ENCODE measurements around the gene TMEM51.

DNA sequence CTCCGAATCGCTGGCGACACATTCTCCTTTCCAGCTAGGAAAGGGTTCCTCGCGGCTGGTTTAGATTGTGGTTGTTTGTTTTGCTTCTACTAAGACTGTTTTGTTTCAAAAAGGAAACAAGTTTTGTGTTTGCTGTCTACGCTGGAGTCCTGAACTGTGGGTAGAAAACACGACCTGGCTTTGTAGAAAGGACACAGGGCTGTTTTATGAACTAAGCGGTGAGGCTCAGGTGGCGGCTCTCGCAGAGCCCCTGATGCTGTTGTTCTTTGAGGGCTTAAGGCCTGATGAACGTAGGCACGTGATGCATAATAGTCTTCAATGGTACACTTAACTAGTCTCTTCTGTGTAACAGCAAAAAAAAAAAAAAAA, 66.5 kb downstream of the TMEM51 start:
- TF ChIP-seq, protein P1, sequence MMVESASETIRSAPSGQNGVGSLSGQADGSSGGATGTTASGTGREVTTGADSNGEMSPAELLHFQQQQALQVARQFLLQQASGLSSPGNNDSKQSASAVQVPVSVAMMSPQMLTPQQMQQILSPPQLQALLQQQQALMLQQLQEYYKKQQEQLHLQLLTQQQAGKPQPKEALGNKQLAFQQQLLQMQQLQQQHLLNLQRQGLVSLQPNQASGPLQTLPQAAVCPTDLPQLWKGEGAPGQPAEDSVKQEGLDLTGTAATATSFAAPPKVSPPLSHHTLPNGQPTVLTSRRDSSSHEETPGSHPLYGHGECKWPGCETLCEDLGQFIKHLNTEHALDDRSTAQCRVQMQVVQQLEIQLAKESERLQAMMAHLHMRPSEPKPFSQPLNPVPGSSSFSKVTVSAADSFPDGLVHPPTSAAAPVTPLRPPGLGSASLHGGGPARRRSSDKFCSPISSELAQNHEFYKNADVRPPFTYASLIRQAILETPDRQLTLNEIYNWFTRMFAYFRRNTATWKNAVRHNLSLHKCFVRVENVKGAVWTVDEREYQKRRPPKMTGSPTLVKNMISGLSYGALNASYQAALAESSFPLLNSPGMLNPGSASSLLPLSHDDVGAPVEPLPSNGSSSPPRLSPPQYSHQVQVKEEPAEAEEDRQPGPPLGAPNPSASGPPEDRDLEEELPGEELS (CRISPR knock-in tag; IDR thresholded peaks at IDR 0.05) = no peak
- TF ChIP-seq, protein P2, sequence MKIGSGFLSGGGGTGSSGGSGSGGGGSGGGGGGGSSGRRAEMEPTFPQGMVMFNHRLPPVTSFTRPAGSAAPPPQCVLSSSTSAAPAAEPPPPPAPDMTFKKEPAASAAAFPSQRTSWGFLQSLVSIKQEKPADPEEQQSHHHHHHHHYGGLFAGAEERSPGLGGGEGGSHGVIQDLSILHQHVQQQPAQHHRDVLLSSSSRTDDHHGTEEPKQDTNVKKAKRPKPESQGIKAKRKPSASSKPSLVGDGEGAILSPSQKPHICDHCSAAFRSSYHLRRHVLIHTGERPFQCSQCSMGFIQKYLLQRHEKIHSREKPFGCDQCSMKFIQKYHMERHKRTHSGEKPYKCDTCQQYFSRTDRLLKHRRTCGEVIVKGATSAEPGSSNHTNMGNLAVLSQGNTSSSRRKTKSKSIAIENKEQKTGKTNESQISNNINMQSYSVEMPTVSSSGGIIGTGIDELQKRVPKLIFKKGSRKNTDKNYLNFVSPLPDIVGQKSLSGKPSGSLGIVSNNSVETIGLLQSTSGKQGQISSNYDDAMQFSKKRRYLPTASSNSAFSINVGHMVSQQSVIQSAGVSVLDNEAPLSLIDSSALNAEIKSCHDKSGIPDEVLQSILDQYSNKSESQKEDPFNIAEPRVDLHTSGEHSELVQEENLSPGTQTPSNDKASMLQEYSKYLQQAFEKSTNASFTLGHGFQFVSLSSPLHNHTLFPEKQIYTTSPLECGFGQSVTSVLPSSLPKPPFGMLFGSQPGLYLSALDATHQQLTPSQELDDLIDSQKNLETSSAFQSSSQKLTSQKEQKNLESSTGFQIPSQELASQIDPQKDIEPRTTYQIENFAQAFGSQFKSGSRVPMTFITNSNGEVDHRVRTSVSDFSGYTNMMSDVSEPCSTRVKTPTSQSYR (CRISPR knock-in tag; IDR thresholded peaks at IDR 0.05) = no peak
- TF ChIP-seq HMGXB4 (CRISPR knock-in tag; IDR thresholded peaks at IDR 0.05) (no peak), ARID4B (CRISPR knock-in tag; IDR thresholded peaks at IDR 0.05; ENCODE audit: borderline replicate concordance) (no peak), CTCF (IDR thresholded peaks at IDR 0.05) (no peak), FOXK1 (CRISPR knock-in tag; IDR thresholded peaks at IDR 0.05) (no peak)
- TF ChIP-seq, protein P3, sequence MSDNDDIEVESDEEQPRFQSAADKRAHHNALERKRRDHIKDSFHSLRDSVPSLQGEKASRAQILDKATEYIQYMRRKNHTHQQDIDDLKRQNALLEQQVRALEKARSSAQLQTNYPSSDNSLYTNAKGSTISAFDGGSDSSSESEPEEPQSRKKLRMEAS (CRISPR knock-in tag; IDR thresholded peaks at IDR 0.05) = no peak
